ENCODE data around the gene C22orf23. TPM values are rescaled to one million over a fixed set of nuclear protein-coding genes. Genes with fewer than 3 reads are reported as not detected.

C22orf23 gene
- total and polyA plus RNA-seq, 9 of the 15 experiments (the other 6 are each of a cell fraction or from before 2014, with no cell fraction given) = 0.25 to 1.0 (median 0.53) TPM

DNA sequence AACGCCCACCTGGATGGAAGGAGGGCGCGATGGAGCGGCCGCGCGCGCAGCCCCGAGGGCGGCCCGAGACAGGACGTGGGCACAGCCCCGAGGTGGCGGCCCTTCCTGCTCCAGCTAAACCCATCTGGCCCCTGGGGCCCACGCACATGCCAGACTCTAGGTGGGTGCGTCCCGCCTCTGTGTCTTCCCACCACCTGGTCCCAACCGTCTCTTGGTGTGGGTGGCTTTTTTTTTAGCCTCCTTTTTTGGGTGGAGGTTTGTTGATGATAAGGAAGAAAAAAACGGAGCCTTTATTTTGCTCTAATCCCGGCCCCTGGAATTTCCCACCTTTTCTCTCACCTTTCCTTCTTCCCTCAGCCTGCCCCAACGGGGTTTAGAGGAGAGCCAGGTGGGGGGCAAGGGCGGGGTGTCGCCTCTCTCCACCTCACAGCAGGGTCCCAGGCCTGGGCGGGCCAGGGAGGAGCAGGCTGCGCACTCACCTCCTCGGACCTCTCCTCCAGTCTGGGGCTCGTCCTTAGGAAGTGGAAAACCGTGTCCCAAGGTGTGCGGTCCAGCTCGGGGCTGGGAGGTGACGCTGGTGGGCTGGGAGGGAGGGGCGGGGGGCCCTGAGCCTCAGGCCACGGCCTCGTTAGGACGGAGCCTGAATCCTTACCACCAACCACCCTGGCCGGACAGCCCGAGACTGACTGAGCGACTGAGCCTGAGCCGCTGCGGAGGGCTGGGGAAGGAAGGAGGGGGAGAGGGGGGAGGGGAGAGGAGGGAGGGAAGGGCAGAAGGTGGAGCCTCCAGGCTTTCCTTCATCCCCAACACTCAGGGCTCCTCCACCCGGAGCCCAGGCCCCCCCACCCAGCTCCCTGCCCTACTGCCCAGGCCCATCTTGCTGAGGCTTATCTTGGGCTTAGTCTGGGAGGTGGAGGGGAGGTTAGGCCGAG lies 30.7 kb upstream of the C22orf23 start, which contains the start of gene SOX10 (continued):
- no peak for TF ChIP-seq HDGF (IDR thresholded peaks at IDR 0.05)
- TF ChIP-seq JUND (IDR thresholded peaks at IDR 0.05; ENCODE audit: borderline replicate concordance, low read depth, low read length) = no peak
- no peak for TF ChIP-seq JUND (tag; IDR thresholded peaks at IDR 0.05; ENCODE audit: borderline replicate concordance, low read depth, low read length)

GRCh38 chr22:37982938-37983859 lies 29.8 kb upstream of the C22orf23 start:
- ATAC-seq = peak; percentile 78
- 92% methylated on average over 27 of the region's 84 CpGs for WGBS (ENCODE audit: insufficient coverage, low coverage, missing lambda C conversion rate)
- ChIA-PET CTCF (ENCODE audit: low intra/inter-chr PET ratio) (interaction anchor here (0.5 kb wide), 1 partner anchor 111 kb away, joined by 3 read pairs; no protein-coding TSS in a partner anchor), POLR2A (interaction anchor here (0.6 kb wide), 1 partner anchor 35 kb away, joined by 3 read pairs; no protein-coding TSS in a partner anchor)
- Histone ChIP-seq H3K9me1 (ENCODE audit: control insufficient read depth, insufficient read depth, low read length) (no peaks in the 10 kb centered on the region), H3K4me3 (no peak overlapping the region), H2AFZ (ENCODE audit: low read depth, low read length) (no peak overlapping the region), H3K79me2 (ENCODE audit: control insufficient read depth, insufficient read depth, low read length) (no peaks in the 10 kb centered on the region), H3K27ac (ENCODE audit: extremely low read depth, low read depth, low read length) (no peak overlapping the region), H3K36me3 (ENCODE audit: control insufficient read depth, insufficient read depth, low read length) (no peaks in the 10 kb centered on the region), H4K20me1 (replicated peaks; ENCODE audit: control insufficient read depth, insufficient read depth, low read length) (no peaks in the 10 kb centered on the region), H3K9me3 (replicated peaks; ENCODE audit: control insufficient read depth, insufficient read depth, low read depth, low read length) (no peaks in the 10 kb centered on the region), H3K4me1 (replicated peaks in 1 of 2; ENCODE audit: control insufficient read depth in 2 of 2, insufficient read depth in 2 of 2, low read length in 2 of 2) (peaks cover 0 to 7% of the 10 kb centered on the region in 2 experiments; a peak in 2 of 5 replicates), H3K27me3 (ENCODE audit: control insufficient read depth in 2 of 2, insufficient read depth in 2 of 2, low read length in 2 of 2) (no peaks in the 10 kb centered on the region), H3K9ac (ENCODE audit: insufficient read depth in 1 of 2, low read depth in 2 of 2, low read length in 2 of 2) (no peak overlapping the region), H3K4me2 (ENCODE audit: insufficient read depth, low read length) (no peak overlapping the region)
- in situ Hi-C loops (cut with MboI) = no loop called here
- no peak for FAIRE-seq
- BruUV-seq (replicated peaks) = no TSS peak
- intact Hi-C loops (cut with micrococcal nuclease) = no loop called here
- DNase-seq (ENCODE audit: extremely low read depth in 1 of 4, low spot score in 3 of 4) = peak; percentile 17 to 63 (median 45)
- TF ChIP-seq CBX5 (IDR thresholded peaks at IDR 0.05; ENCODE audit: borderline replicate concordance, low read depth) (no peak), CTCF (IDR thresholded peaks at IDR 0.05 in 2 of 3, conservative IDR thresholded peaks at IDR 0.05 in 1 of 3; ENCODE audit: insufficient read depth in 2 of 3, low read depth in 1 of 3, low read length in 3 of 3) (peak; percentile 34 to 50 (median 38)), TEAD1 (CRISPR knock-in tag; IDR thresholded peaks at IDR 0.05) (peak in 1 of 2 experiments; percentile 97; a peak in 2 of 4 replicates), RAD21 (CRISPR knock-in tag; conservative IDR thresholded peaks at IDR 0.05 in 1 of 2, IDR thresholded peaks at IDR 0.05 in 1 of 2) (0 out of 4 replicates have a peak, but pooled peaks of 1 of the 2 experiments have one; percentile 6), TEAD2 (tag; IDR thresholded peaks at IDR 0.05) (peak; percentile 86), ZBTB33 (CRISPR knock-in tag; IDR thresholded peaks at IDR 0.05) (peak; percentile 73; the same call in 1 of the 2 replicates), ZNF354B (CRISPR knock-in tag; IDR thresholded peaks at IDR 0.05) (no peak), MTA1 (IDR thresholded peaks at IDR 0.05; ENCODE audit: borderline replicate concordance) (no peak)

All from K562 (cell line).